CD4-positive, alpha-beta T cell (primary cell): ENCODE data around the gene VAMP8. TPM values are rescaled to one million over a fixed set of nuclear protein-coding genes. Genes with fewer than 3 reads are reported as not detected.

Experiments used
- ATAC-seq: fragments of 200-7000 bp; cut with Tn5 transposase; one replicate; pipeline ENCODE4 v1.10.0; 2022; ENCODE audit warnings: mild to moderate bottlenecking; ENCODE audit not compliant: poor library complexity
- CTCF ChIA-PET: fragments of 350-600 bp; sonication (Branson Sonifier 250); formaldehyde crosslinking; loops from one replicate; lab custom pipeline; 2021; ENCODE audit warnings: antibody characterized with exemption, inconsistent platforms; lab: Charles Lee
- POLR2A ChIA-PET: fragments of 350-600 bp; sonication (Branson Sonifier 250); formaldehyde crosslinking; loops from one replicate; lab custom pipeline; 2021; ENCODE audit warnings: antibody characterized with exemption, inconsistent platforms; lab: Charles Lee
- DNase-seq, 14 experiments: peaks; one replicate each; pipeline ENCODE4 v3.0.0-alpha.2; 2013 to 2020; ENCODE audit warnings: mixed read lengths in 2 of 14
- H3K27ac ChIP-seq, 2 donors: one replicate each; pipeline versions ENCODE4 v1.5.1 to v1.7.0; 2013; ENCODE audit warnings: low read length in 2 of 2, low read depth in 1 of 2, mild to moderate bottlenecking in 1 of 2
- H3K27me3 ChIP-seq, 2 experiments: 1 replicate in 1 of 2; 2 replicates in 1 of 2; pipeline versions ENCODE4 v1.6.1 to v1.7.0; 2013; ENCODE audit warnings: low read length in 2 of 2, control low read depth in 1 of 2, mild to moderate bottlenecking in 1 of 2, moderate library complexity in 1 of 2; ENCODE audit not compliant: insufficient read depth in 2 of 2, control insufficient read depth in 1 of 2
- H3K36me3 ChIP-seq: one replicate; pipeline ENCODE4 v1.6.1; 2013; ENCODE audit warnings: low read length, control low read depth; ENCODE audit not compliant: insufficient read depth
- H3K4me1 ChIP-seq: one replicate; pipeline ENCODE4 v1.6.1; 2013; ENCODE audit warnings: low read length, control low read depth; ENCODE audit not compliant: insufficient read depth
- H3K4me3 ChIP-seq: one replicate; pipeline ENCODE4 v1.5.1; 2013; ENCODE audit warnings: mild to moderate bottlenecking, low read length, moderate library complexity
- H3K9me3 ChIP-seq, 2 experiments: 1 replicate in 1 of 2; 2 replicates in 1 of 2; pipeline versions ENCODE4 v1.6.1 to v1.7.0; 2013; ENCODE audit warnings: low read length in 2 of 2, mild to moderate bottlenecking in 2 of 2, control low read depth in 1 of 2, moderate library complexity in 1 of 2; ENCODE audit not compliant: control insufficient read depth in 1 of 2, insufficient read depth in 1 of 2
- H3K27ac Mint-ChIP-seq: one replicate; pipeline ENCODE4 v1.8.0; 2020; ENCODE audit warnings: mixed read lengths
- H3K27me3 Mint-ChIP-seq: one replicate; pipeline ENCODE4 v1.8.0; 2021; ENCODE audit warnings: mixed read lengths
- H3K36me3 Mint-ChIP-seq: one replicate; pipeline ENCODE4 v1.8.0; 2021; ENCODE audit warnings: low read depth, mixed read lengths
- H3K4me1 Mint-ChIP-seq: one replicate; pipeline ENCODE4 v1.8.0; 2021; ENCODE audit warnings: low read depth, mixed read lengths
- H3K4me3 Mint-ChIP-seq: one replicate; pipeline ENCODE4 v1.8.0; 2020; ENCODE audit warnings: mild to moderate bottlenecking, mixed read lengths
- H3K9me3 Mint-ChIP-seq: one replicate; pipeline ENCODE4 v1.8.0; 2020; ENCODE audit warnings: mixed read lengths
- CTCF ChIP-seq: fragments of 200-600 bp; IDR thresholded peaks from one replicate; pipeline ENCODE4 v1.8.0; 2022; ENCODE audit warnings: antibody characterized with exemption, mild to moderate bottlenecking
- intact Hi-C, 2 experiments: fragments of 100-400 bp; cut with DNase I in 1 of 2; cut with micrococcal nuclease in 1 of 2; formaldehyde crosslinking; loops; one replicate each; pipeline versions ENCODE4 v1.15.1 to v1.9.0; 2023 to 2025; cut with DNase I, micrococcal nuclease
- total RNA-seq, 174 experiments: library from RNA in 2 of 174; stranded (reverse) in 2 of 174; gene quantifications; one replicate each; pipeline ENCODE4 v1.2.3 and lab custom pipeline; 2021 to 2026

VAMP8 gene
- total RNA-seq, 2 experiments from 2014 or later: 32.3 to 37.3 TPM

DNA sequence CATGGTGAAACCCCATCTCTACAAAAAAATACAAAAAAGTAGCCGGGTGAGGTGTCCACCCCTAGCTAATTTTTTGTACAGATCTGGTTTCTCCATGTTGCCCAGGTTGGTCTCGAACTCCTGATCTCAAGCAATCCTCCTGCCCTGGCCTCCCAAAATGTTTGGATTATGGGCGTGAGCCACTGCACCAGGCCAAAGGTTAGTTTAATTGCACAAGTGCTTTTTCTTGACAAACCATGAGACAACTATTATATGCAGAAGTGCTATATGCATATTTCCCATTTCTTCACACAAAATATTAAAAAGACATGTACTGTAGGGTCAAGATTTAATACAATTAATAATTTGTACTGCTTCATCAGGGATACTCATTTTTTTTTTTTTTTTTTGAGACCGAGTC, 11.1 kb upstream of the VAMP8 start:
- no peak overlapping the region for H3K4me3 ChIP-seq
- no peaks in the 10 kb centered on the region for H3K36me3 ChIP-seq
- no peak for TF ChIP-seq CTCF
- peaks cover 8% of the 10 kb centered on the region for H3K4me1 ChIP-seq
- H3K27ac ChIP-seq: no peak overlapping the region
- Mint-ChIP-seq H3K27ac (no peak overlapping the region), H3K4me1 (peaks cover 6% of the 10 kb centered on the region), H3K27me3 (no peaks in the 10 kb centered on the region), H3K36me3 (peaks cover 6% of the 10 kb centered on the region), H3K9me3 (no peaks in the 10 kb centered on the region), H3K4me3 (no peak overlapping the region)
- ChIA-PET POLR2A (interaction anchor here (1.3 kb wide), 1 partner anchor 29 kb away, joined by 3 read pairs; the partner anchor contains the start of gene RNF181), CTCF (interaction anchor here (1.4 kb wide), 1 partner anchor 9 kb away, joined by 4 read pairs; no protein-coding TSS in a partner anchor)
- intact Hi-C loops: no loop called here
- DNase-seq (no peak), ATAC-seq (no peak)
- no peaks in the 10 kb centered on the region for H3K27me3 ChIP-seq
- H3K9me3 ChIP-seq: no peaks in the 10 kb centered on the region

DNA sequence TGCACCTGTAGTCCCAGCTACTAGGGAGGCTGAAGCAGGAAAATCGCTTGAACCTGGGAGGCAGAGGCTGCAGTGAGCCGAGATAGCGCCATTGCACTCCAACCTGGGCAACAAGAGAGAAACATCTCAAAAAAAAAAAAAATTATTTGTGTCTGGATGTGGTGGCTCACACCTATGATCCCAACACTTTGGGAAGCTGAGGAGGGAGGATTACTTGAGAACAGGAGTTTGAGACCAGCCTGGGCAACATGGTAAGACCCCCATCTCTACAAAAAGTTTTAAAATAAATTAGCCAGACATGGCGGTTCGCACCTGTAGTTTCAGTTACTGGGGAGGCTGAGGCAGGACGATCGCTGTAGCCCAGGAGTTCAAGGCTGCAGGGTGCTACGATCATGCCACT, 1.6 kb upstream of the VAMP8 start:
- Mint-ChIP-seq H3K36me3 (peaks cover 29% of the 10 kb centered on the region), H3K27ac (no peak overlapping the region), H3K4me3 (no peak overlapping the region), H3K9me3 (no peaks in the 10 kb centered on the region), H3K27me3 (no peaks in the 10 kb centered on the region), H3K4me1 (peaks cover 30% of the 10 kb centered on the region)
- ChIA-PET POLR2A (no interaction called here), CTCF (interaction anchor here (0.6 kb wide), 1 partner anchor 53 kb away, joined by 3 read pairs; no protein-coding TSS in a partner anchor)
- Histone ChIP-seq H3K27ac (no peak overlapping the region), H3K4me3 (no peak overlapping the region), H3K36me3 (peaks cover 12% of the 10 kb centered on the region), H3K4me1 (peaks cover 38% of the 10 kb centered on the region), H3K9me3 (no peaks in the 10 kb centered on the region), H3K27me3 (no peaks in the 10 kb centered on the region)
- no peak for DNase-seq
- no peak for ATAC-seq
- intact Hi-C loops: no loop called here
- no peak for TF ChIP-seq CTCF

GRCh38 chr2:85577063-85577385, 362 bp upstream of the VAMP8 start:
- POLR2A ChIA-PET: interaction anchor here (1.4 to 4.5 kb wide), 6 partner anchors 11 to 249 kb away, joined by 3 to 19 read pairs (median 8); partner anchors contain the start of genes GGCX, RNF181, SH2D6 and TGOLN2

More at GRCh38 chr2:85577063-85577385, 362 bp upstream of the VAMP8 start:
- Histone ChIP-seq H3K36me3 (peaks cover 23% of the 10 kb centered on the region), H3K27me3 (no peaks in the 10 kb centered on the region), H3K4me3 (peak overlapping the region; percentile 84), H3K9me3 (no peaks in the 10 kb centered on the region), H3K4me1 (peaks cover 41% of the 10 kb centered on the region), H3K27ac (peak overlapping the region; percentile 47 to 63)
- peaks cover 36% of the 10 kb centered on the region for H3K36me3 Mint-ChIP-seq
- intact Hi-C loops: no loop called here
- H3K27ac Mint-ChIP-seq: peak overlapping the region; percentile 94
- H3K4me3 Mint-ChIP-seq: peak overlapping the region; percentile 93
- H3K27me3 Mint-ChIP-seq: no peaks in the 10 kb centered on the region
- ATAC-seq (no peak), DNase-seq (no peak)
- CTCF ChIA-PET: interaction anchor here (0.9 to 1.4 kb wide), 2 partner anchors 25 to 60 kb away, joined by 3 to 6 read pairs; no protein-coding TSS in a partner anchor
- H3K4me1 Mint-ChIP-seq: peaks cover 38% of the 10 kb centered on the region
- no peak for TF ChIP-seq CTCF
- H3K9me3 Mint-ChIP-seq: no peaks in the 10 kb centered on the region
